T-helper 1 cell treated with Interleukin-12 subunit alpha and Interleukin-12 subunit beta and Interleukin-4 antibody, amounts not matched to agents 30 ng/mL and 1 ng/mL, for 36 hours (primary cell): ENCODE results near the gene ZDHHC23. TPM values are rescaled to one million over a fixed set of nuclear protein-coding genes. Genes with fewer than 3 reads are reported as not detected.

Experiments used
- intact Hi-C: fragments of 100-400 bp; cut with micrococcal nuclease; formaldehyde crosslinking; loops from one replicate; pipeline ENCODE4 v1.15.1; 2024
- total RNA-seq: library from RNA; stranded (reverse); gene quantifications from 2 replicates; pipeline ENCODE4 v1.2.3, GENCODE V29; 2022

ZDHHC23 gene, protein sequence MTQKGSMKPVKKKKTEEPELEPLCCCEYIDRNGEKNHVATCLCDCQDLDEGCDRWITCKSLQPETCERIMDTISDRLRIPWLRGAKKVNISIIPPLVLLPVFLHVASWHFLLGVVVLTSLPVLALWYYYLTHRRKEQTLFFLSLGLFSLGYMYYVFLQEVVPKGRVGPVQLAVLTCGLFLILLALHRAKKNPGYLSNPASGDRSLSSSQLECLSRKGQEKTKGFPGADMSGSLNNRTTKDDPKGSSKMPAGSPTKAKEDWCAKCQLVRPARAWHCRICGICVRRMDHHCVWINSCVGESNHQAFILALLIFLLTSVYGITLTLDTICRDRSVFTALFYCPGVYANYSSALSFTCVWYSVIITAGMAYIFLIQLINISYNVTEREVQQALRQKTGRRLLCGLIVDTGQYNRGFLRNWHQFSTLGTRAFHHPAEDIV
- total RNA-seq = 1.8 TPM in 2 replicates

DNA sequence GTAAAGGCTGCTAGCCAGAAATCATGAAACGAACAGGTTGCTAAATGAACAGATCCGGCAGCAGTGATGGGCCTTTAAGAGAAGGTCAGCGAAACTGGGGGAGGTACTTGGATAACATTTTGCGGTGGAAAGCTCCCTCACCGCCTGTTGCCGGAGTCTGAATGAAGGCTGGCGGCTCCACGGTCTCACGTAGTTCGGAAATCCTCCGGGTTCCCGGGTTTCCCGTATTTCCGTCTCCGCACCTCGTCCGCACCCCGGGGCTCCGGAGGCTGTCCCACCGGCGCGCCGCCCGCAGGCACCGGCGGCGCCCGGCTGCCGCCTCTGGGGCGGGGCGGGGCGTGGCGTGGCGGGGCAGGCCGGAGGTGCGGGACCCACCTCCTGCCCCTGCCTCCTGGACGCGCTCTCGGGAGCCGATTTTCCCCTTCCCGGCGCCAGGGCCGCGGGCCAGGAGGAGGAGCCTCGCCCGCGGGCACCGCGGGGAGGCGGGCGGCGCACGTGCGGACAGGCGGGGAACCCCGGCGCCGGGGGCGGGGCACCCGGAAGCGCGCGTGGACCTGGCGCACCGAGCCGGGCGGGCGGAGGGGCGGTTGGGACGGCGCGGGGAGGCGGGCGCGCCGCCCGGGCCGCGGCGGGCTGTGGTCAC is at the start of gene ZDHHC23:
Gene ZDHHC23 (plus strand): TSS at position 642 of the 643 bp plus-strand sequence. CDS start 790 bp downstream, outside the sequence.
- intact Hi-C loops = loop anchor here (1.0 to 5.0 kb wide), 6 partner anchors 109 to 1385 kb away; partner anchors contain the start of genes ATG3, ATP6V1A, CCDC191 and NAA50

DNA sequence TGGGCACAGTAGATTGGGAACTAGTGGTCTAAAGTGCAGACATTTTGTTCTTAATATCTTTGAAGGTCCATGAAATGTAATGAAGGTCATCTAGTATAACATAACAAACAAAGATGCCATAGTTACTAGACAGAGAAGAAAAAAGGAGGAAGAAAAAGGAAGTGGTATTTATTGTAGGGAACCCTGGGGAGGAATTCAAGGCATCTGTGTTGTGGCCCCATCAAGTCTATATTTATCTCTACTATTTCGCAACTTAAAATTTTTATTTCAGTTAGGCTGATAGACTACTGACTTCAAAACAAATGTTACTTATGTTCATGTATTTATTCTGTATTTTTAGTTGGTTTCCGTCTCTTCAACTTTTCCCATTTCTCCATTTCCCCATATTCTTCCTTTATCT is 48.9 kb upstream of the ZDHHC23 start:
- intact Hi-C loops = no loop called here

DNA sequence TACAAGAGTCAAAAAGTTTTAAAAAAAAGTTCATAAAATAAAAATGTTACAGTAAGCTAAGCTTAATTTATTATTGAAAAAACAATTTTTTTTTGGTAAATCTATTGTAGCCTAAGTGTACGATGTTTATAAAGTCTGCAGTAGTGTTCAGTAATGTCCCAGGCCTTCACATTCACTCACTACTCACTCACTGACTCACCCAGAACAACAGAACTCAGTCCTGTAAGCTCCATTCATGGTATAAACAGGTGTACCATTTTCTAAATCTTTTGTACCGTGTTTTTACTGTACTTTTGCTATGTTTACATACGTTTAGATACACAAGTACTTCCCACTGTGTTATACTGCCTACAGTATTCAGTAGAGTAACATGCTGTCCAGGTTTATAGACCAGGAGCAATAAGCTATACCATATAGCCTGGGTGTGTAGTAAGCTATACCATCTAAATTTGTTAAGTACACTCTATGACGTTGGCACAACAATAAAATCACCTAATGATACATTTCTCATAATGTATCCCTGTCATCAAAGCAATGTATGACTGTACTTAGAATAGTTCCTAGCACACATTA is 41.2 kb upstream of the ZDHHC23 start:
- intact Hi-C loops = no loop called here

DNA sequence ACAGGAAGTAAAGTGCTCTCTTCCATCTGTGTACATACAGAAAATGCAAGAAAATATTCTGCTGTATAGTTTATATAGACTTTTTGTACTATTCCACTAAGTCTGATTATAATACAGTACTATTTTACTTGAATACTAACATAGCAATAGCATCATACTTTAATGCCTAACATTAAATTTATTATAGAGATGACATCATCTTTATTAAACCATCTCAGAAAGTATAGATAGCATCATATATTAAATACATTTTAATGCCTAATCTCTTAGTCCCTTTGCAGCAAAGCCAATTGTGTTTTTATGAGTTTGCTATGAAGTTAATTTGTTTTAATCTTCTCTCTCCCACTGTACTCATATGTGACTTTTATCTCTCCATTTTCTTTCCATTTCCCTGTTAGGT is 39.7 kb upstream of the ZDHHC23 start:
- intact Hi-C loops = no loop called here

DNA sequence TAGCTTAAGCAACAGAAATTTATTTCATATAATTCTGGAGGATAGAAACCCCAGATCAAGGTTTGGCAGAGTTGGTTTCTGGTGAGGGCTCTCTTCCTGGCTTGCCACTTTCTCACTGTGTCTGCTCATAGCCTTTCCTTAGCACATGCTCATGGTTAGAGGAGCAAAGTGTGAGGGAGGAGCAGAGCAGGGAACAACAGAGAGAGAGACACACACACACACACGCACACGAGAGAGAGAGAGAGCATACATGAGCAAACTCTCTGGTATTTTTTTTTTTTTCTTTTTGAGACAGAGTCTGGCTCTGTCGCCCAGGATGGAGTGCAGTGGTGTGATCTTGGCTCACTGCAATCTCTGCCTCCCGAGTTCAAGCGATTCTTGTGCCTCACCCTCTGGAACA is 36.8 kb upstream of the ZDHHC23 start:
- intact Hi-C loops = loop anchor here (10.0 kb wide), 1 partner anchor 856 kb away; no protein-coding TSS in a partner anchor

DNA sequence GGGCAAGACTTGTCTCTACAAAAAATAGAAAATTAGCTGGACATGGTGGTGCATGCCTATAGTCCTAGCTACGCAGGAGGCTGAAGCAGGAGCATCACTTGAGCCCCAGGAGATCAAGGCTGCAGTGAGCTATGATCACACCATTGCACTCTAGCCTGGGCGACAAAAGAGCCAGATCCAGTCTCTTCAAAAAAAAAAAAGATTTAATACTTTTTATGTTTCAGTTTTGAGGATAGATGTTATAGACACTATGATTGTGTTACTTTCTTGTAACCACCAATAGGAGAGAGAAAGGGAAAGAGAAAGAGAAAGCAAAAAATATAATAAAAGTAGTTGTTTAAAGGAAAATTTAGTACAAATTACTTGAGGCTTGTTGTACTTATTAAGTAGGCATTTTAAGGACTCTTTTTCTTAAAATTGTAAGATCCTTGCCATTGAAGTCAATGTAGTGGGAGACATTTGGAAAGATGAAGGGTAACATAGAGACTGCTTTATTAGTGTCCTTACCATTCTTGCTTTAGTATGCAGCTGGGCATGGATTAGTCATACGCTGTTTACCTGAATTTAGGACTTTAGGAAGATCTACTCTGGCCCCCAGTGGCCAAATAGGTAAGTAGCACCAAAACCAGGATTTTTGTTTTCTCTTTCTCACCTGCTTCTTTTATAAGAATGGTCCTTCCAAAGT is 35.1 kb upstream of the ZDHHC23 start:
- intact Hi-C loops = loop anchor here (1.0 to 10.0 kb wide), 9 partner anchors 34 to 858 kb away; partner anchors contain the start of genes CCDC191, GRAMD1C, QTRT2 and USF3

DNA sequence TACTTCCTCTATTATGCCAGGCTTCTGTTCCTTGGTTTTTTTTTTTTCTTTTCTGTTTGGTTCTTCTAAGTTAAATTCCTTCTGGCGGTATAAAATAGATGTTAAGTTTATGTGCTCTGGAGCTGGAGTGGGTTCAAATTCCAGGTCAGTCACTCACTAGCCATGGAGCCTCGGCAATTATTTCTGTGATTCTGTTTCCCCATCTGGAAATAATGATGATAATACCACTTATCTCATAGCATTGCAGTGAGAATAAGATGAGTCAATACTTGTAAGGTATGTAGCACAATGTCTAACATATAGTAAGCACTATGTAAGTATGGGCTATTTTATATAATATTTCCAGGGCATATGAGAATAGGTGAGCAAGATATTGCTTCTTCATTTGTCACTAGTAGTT is 33.2 kb upstream of the ZDHHC23 start:
- intact Hi-C loops = loop anchor here (10.0 kb wide), 1 partner anchor 860 kb away; no protein-coding TSS in a partner anchor

DNA sequence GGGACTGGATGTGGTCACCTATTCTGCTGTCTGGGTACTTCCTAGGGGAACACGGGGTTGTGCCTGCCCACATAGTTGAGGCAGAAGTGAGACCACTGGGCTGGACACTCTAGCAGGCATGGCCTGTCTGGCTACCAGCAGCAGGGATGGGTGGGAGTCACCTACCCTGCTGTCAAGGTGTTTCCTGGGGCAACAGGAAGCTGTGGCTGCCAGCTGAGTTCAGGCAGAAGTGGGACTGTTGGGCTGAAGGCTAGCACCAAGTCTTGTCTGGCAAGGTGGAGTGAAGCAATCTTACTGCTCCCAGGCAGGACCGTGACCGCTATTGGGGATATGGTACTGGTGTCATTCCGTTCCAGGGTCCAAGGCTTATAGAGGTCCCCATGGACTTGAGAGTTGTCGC is 20.3 kb upstream of the ZDHHC23 start:
- intact Hi-C loops = no loop called here

DNA sequence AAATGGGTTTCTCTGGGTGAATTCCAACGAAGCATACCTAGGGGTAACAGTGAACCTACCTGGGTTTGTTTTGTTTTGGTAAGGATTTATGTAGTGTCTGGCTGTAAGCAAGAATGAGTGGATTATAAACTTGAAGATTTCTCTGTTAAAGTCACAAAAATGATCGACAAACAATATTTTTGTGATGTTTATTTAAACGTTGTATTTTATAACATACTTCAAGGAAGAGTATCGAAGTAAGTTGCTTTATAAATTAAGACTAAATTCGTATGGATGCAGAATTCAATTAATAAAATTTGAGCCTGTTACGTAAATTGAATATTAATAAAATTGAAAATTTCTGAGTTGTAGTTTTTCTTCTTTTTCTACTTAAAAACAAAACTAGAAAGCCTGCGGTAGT is 982 bp upstream of the ZDHHC23 start:
- intact Hi-C loops = loop anchor here (1.0 to 5.0 kb wide), 6 partner anchors 34 to 1385 kb away; partner anchors contain the start of genes ATG3, ATP6V1A, CCDC191 and NAA50

DNA sequence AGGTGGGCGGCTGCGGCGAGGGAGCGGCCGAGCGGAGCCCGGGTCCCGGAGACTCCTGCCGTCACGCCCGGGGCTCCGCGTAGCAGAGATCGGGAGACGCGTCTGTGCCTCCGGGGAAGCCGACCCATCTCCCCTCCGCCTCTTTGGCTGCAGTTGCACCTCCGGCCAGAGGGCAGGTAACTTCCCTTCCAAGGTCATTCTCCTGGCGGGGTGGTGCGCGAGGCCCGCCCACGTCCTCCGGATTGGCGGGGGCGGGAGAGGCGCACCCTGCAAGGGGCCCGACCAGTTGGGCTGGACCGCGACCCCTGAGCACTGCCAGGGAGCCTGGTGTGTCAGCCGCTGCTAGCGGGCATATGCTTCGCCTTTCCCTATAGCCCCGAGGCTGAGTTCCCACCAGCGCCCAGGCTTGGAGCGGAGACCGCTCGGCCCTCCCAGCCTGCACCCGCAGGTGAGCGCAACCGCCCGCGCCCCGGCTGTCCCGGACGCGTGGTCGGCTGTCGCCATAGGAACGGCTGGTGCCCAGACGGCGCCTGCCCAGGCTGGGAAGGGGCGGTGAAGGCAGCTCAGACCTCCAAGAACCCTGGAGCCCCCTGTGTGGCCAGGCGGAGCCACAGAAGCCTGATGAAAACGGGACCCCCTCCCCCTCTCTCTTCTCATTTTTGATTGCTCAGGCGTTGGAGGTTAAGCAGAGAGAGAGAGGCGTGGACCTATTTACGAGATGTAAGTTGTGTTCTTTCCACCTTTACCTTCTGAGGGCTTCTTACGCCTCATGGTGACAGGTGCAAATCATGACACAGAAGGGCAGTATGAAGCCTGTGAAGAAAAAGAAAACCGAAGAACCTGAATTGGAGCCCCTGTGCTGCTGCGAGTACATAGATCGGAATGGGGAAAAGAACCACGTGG is 453 bp downstream of the ZDHHC23 start:
- intact Hi-C loops = loop anchor here (2.0 to 5.0 kb wide), 2 partner anchors 267 to 1386 kb away; partner anchors contain the start of genes ATG3 and SLC35A5

DNA sequence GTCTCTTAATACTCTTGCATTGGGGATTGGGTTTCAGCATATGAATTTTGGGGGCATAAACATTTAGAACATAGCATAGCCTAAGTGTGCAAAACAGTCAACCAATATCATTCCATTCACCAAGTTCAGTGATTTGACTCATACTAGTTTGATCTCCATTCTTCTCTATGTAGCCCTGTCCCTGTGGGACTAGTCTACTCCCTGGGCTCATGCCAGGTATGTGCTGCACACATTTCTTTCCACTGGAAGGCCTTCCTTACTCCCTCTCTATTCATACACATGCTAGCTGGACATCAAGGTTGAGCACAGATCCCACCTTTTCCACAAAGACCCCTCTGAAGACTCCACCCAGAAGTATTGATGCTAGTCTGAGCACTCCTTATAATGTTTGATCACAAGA is 5.1 kb downstream of the ZDHHC23 start:
- intact Hi-C loops = no loop called here

DNA sequence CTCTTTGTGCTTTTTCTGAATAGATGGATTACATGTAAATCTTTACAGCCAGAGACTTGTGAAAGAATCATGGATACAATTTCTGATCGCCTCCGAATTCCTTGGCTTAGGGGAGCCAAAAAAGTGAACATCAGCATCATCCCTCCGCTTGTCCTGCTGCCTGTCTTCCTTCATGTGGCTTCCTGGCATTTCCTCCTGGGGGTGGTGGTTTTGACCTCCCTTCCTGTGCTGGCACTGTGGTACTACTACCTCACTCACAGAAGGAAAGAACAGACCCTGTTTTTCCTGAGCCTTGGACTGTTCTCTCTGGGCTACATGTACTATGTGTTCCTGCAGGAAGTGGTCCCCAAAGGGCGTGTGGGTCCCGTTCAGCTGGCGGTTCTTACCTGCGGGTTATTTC is 5.9 kb downstream of the ZDHHC23 start:
- intact Hi-C loops = no loop called here

DNA sequence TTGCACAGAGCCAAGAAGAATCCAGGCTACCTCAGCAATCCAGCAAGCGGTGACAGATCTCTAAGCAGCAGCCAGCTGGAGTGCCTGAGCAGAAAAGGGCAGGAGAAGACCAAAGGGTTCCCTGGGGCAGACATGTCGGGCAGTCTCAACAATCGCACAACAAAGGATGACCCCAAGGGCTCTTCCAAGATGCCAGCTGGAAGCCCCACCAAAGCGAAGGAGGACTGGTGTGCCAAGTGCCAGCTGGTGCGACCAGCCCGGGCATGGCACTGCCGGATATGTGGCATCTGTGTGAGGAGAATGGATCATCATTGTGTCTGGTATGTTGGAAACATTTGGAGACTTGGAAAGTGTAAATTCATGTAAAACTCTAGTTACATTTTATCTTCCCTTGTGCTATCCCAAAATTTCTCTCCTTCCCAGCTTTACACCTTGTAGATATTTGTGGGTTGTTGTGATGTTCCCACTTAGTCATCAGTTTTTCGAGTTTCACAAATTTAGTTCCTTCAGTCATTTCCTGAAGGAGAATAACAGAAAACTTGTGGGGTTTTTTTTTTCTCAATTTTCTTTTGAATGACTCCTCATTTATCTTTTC is 6.4 kb downstream of the ZDHHC23 start:
- intact Hi-C loops = no loop called here

DNA sequence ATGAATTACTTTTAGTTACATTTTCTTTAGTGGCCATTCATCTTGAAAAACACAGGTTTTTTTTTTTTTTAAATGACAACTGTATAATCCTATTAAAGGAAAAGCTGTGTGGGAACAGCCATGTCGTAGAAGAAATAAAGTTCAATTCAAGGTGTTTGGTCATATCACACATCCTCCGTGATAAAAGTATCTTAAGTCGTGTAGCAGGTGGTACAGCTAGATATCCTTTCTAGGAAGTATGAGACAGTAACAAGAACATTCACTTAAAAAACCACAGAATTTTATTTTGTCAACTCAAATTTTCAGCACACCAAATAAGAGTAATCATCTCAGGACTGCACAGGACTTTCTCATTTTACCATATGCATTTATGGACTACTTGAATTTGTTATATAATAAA is 16.1 kb downstream of the ZDHHC23 start:
- intact Hi-C loops = no loop called here

DNA sequence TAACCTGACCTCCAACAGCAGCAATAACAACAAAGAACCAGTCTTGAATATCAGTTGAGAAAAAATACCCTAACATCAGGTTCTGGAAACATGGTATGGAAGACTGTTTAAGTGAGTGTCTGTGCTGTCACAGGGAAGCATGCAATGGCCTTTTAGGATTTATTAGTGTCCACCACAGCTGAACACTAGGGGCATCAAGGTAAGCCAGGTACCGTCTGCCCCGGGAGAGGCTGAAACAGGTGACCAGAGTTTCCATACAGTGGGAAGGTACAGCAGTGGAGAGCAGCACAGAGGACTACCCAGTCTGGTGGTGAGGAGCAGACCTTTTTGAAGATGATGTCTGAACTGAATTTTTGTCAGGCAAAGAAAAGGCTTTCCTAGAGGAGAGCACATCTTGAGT is 18.4 kb downstream of the ZDHHC23 start:
- intact Hi-C loops = no loop called here

DNA sequence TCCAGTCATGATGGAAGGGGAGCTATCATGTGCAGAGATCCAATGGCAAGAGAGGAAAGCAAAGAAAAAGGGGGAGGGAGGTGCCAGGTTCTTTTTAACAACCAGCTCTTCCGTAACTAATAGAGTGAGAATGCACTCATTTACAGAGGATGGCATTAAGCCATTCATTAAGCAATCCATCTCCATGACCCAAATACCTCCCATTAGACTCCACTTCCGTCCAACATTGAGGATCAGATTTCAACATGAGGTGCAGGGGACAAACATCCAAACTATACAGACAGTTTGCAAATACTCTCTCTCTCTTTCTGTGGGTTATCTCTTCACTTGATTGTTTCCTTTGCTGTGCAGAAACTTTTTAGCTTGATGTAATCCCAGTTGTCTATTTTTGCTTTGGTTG is 21.2 kb downstream of the ZDHHC23 start:
- intact Hi-C loops = no loop called here

DNA sequence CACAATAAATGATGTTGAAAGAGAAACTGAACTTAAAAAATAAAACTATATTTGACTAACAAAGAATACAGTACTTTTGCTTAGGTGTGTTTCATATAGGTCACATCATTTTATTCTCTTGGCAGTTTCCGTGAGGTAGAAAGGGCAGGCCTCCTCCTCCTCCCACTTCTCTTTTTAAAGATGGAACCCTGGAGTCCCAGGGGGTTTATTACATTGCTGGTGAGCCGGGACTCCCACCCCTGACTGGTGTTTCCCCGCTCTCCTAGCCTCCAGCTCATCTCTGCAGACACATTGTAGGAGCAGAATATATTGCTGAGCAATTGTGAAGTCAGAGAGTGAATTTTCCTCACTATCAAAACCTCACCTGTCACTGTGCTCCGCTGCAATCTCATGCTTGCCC is 30.0 kb downstream of the ZDHHC23 start:
- intact Hi-C loops = no loop called here

DNA sequence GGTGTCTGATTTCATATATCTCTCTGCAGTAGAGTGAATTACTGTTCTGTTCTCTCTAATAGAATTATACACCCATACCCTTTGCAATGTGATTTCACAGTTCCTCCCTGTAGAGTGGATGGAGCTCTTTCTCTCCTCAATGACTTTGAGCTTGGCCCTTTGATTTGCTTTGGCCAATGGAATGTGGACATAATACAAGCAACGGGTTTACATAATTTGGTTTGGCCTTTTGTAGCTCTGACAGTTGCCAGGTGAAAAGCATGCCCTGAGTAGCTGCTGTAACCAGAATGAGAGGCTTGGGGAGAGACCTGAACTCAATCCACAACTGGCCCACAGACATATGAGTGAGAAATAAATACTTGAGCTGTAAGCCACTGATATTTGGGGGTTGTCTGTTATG is 32.1 kb downstream of the ZDHHC23 start:
- intact Hi-C loops = no loop called here

DNA sequence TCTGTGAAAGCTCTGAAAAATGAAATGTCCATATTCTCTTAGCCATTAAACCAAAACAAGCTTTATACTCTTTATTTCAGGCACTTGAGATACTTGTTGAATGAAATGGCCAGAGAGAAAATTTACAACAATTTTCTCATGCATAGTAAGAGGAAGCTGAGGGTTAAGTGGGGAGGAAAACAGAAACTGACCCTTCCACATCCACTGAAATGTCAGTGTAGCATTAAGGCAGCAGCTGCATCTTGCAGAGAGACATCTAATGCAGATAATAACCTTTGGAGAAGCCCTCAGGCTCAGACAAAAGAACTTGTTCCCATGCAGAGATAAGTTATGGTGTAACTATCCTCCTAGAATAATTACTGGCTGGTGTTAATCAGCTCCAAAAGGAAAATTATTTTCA is 34.0 kb downstream of the ZDHHC23 start:
- intact Hi-C loops = no loop called here

DNA sequence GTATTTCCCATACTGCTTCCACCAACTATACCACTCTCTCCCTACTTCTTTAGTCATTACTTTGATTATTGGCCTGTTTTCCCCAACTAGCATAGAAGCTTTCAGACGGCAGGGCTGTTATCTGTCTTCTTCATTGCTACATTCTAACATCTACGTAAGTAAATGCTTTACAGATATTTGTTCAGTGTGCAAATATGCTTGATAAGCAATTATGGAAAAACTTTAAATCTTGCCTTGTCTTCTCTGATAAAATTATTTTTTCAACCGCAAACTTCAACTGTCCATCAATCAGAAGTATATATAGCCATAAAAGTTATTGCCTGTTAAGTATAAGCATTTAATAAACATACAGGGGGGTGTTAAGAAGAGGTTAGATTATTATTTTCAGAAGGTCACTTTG is 35.7 kb downstream of the ZDHHC23 start:
- intact Hi-C loops = no loop called here
